HG02840 (cell line): ENCODE measurements around the gene FDXR.

Experiments used
- ATAC-seq: cut with Tn5 transposase; IDR thresholded peaks from one replicate; pipeline ENCODE4 v1.9.1; 2021; ENCODE audit warnings: mild to moderate bottlenecking, moderate library complexity, moderate number of reproducible peaks; ENCODE audit not compliant: unreplicated experiment, low FRiP score

FDXR gene

DNA sequence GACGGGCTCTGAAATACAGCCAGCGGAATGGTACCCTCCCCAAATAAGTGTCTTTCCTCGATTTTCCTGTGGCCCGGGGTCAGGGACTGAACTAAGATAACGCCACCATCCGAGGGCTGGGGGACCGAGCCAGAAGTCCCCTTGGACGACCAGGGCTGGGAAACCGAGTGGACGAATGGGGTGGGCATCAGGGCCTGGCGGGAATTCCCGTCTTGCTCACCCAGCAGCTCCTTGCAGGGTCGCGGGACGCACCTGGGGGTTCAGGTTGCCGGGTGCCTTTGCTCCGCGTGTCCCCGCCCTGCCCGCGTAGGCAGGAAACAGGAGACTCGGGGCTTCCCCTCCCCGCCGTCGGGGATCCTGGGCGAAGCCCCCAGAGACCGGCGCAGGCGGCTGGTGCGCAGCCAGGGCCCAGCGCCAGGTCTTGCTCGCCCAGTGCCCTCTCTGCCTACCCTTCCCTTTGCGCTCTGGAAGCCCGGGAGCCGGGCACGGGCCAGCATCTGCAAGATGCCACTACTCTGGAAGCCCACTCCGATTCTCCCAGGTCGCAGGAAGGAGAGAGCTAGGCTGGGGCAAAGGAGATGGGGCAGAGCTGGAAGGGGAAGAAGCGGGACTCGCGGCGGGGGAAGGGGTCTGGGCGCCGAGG lies 12.4 kb downstream of the FDXR start:
- ATAC-seq: no peak

DNA sequence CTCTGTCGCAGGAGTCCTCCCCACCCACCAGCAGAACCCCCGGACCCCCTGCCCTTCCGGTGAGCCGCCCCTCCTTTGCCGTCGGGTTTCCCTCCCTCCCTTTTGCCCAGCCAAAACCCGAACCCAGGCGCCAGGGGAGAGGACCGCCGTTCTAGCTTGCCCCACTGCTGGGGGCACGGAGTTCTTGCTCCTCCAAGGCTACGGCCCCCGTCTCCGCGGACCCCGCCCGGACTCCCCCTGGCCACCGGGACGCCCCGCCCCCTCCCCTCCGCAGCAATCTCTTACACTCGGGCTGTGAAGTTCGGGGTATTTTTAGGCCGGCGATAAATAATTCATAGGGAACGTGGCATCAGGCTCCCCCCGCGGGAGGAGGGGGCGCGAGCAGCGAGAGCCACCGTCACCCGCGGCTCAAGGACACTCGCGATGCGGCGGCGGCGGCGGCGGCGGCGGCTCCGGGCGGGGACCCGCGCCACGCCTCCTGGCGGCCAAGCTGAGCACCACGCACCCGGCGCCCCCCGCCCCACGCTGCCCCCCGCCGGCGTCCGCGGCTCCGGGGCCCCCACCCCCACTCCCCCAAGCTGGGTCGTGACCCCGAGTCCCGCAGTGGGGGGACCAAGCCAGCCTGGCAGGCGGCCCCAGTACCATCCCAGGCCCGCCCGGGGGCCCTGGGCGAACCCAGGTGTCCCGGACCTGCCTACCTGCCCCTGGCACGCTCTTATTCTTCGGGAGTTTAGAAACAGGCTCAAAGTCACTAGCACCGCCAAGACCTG lies 13.2 kb downstream of the FDXR start, which contains the start of gene GRIN2C:
TSS of gene GRIN2C (minus strand) at position 427 of the 770 bp plus-strand sequence. CDS start 4,793 bp downstream, outside the sequence.
- no peak for ATAC-seq

DNA sequence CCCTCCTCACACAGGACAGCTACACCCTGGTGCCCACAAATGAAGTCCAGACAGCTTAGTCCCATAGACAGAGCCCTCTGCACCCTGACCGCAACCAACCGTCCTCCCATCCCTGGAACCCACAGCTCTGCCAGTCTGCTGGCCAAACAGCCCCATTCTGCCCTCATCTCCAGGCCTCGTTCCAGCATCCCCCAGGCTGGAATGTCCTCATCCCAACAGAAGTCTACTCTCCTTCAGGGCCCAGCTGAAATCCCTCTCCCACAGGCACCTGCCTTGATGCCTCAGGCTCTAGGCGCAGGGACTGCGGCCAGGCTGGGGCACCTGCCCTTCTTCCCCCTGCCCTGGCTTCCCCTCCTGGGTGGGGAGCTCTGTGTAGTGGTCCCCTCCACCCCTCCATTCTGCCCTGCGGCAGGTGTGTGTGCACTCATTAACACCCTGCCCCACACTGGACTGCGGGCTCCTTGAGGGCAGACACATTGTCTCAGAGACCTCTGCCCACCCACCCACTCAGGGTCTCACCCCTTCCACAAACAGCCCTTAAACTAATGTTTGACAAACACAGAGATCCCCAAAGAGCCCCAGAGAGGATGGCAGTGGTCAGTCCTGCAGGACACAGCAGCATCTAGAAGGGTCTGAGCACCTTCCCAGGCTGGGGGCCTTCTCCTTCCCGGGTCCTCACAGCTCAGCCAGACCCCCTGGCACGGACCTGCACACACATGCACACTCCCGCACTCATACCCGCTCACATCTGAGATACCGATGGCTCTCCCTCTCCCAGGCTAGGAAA lies 13.9 kb downstream of the FDXR start:
- ATAC-seq: no peak

DNA sequence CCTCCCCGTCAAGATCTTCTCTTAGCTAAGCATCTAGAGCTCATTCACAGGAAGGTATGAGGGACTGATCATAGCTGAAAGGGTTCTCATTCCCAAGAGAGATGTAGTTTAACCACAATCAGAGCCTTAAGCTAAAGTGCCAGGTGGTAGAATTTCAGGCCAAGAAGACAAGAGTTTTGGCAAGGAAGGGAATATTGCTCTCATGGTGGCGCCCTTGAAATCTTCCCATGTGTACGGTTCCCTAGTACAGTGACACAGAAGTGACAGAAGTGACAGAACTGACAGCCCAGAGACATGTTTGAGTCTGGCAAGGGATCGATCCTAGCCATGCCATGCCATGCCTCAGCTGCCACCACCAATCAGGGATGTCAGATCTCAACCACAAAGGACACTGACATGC lies 15.6 kb downstream of the FDXR start:
- no peak for ATAC-seq

DNA sequence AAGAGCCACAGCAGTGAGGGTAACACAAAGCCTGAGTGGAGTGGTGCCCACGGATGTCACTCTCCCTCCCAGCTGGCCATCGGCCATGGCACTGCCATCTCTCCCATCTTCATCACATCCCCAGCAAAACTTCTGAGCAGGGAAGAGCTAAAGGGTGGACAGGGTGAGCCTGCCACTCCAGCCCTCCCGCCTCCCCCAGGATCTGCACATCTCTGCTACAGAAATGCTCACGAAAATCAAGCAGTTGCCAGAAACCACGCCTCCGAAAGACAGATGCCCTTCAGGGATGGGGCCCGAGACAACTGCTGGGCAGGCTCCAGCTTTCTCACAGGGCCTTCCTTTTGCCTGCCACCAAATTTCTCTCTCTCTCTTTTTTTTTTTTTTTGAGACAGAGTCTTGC lies 16.7 kb downstream of the FDXR start:
- ATAC-seq: no peak

DNA sequence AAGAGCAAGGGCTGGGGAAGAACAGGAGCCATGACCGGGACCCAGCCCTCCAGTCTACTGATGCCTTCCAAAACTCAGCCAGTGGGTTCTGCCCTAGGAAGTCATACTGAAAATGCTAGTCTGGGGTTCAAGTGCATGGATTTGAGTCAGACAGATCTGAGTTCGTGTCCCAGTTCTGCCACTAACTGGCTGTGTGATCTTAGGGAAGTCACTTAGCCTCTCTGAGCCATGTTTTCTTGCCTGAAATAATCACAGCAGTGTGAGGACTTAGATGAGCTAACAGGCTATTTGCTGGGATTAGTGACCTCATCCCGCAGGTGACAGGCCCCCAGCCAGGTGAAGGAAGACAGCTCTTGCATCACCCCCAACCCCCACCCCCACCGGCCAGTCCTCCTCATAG lies 17.5 kb downstream of the FDXR start:
- ATAC-seq: no peak

DNA sequence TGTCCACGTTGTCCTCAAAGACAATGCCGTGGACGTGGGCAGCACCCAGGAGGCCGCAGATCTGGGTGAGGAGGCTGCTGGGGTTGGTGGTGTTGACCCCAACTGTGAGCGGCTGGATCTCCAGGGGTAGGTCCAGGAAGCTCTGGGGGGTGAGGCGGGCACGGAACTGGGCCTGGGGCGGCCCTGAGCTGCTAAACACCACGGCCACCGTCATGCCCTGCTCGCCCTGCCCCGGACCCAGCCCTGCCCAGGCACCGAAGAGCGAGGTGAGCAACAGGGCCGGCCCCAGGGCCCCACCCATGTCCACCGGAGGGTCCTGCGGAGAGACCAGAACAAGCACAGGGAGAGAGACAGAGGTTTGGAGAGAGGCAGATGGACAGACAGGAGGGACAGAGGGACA lies 18.0 kb downstream of the FDXR start:
- ATAC-seq: no peak

DNA sequence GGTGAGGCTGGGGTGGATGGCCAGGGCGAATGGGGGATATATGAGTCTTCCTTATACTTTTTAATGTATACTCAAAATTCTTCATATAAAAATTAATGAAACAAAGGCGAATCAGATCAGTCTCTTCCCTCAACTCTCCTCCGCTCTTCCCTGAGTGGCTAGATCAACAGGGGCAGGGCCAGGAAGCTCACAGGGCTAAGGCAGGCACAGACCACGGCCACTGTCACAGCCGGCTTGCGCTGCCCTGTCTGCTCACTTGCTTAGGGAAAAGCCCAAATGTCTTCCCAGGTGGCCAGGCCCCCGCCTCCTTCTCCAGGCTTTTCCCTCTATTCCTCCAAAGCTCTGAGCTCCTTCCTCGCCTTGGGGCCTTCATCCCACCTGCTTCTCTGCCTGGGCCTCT lies 19.1 kb downstream of the FDXR start:
- ATAC-seq: no peak

DNA sequence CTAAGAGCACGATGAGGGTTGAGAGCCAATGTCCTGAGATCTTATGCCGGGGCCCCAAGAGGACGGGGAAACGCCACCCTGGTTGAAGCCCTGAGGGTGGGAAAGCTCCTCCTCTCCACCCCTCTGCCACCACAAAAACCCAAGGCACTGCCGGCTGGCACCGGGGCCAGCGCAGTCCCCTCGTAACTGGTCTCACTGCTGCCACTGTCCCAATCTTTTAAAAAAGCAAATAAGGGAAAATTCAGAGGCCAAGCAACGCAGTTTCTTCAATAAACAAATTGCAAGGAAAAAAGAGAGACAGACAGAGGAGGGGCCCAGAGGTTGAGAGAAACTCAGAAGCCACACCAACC lies 19.8 kb downstream of the FDXR start:
- ATAC-seq: no peak

DNA sequence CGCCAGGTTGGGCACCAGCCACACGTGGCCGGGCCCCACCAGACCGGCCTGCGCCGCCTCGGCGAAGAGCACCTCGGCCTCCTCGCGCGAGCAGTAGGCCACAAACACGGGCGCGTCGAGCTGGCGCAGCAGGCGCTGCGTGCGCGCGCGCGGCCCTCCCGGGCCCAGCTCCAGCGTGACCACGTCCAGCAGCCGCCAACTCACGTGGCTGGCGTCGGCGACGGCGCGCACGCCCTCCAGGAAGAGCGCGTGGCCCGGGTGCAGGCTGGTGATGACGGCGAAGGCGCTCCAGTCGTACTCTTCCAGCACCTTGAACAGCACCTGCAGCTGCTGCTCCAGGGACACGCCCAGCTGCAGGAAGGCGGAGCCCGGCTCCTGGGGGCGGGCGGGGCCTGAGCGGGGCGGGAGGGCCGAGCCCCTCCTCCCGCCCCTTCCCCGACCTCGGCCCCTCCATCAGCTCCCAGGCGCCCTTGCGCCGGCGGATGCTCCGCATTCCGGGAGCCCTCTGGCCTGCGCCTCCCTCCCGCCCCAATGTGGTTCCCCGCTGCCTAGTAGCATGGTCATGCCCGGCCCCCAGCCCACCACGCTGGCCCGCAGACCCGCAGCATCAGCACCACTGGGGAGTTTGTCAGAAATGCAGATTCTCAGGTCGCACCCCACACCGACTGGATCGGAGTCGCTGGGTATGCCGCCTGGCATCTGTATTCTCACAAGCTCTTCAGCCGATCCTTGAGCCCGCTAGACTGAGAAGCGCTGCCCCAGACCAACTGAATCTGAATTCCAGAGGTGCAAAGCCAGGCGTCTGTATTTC lies 20.4 kb downstream of the FDXR start:
- ATAC-seq: no peak

DNA sequence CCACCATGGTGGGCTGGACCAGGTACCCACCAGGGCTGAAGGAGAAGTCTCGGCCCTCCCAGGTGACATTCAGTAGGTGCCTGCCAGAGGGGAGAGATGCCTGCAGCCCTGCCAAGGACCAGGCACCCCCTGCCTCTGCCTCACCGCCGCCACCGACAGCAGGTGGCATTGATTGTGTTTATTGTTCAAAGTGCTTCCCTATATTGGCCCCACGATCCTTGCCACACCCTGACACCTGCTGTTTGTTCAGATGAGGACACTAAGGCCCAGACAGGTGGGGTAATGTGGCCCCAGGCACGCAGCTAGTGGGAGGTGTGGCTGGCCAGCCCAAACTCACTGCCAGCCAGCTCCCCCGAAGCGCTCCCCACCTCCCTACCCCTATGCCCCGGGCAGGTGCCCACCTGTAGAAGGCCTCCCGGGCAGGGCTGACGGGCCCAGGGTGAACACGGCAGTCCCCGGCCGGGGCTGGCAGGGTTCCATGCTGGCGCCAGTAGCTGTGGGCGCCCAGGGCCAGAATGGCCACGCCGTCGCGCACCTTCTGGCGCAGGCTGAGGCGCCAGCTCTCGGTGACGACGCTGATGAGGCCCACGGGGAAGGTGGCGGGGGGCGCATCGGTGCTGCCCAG lies 21.1 kb downstream of the FDXR start:
- ATAC-seq: no peak

DNA sequence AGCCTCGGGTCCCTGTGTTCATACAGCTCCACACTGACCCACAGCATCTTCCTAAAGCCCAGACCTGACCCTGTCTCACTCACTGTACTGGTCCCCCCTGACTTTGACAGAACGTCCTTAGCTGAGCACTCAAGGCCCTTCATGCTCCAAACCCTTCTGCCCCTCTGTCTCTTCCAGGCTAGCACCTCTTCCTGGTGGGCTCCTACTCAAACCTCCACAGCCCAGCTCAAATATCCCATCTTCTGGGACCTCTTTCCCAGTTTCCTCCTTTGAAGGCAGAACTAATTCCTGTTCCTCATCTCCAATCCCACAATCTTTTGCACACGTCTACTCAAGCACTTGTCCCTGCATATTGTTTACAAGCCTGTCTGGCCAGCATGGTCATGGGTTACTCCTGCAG lies 21.9 kb downstream of the FDXR start:
- no peak for ATAC-seq

DNA sequence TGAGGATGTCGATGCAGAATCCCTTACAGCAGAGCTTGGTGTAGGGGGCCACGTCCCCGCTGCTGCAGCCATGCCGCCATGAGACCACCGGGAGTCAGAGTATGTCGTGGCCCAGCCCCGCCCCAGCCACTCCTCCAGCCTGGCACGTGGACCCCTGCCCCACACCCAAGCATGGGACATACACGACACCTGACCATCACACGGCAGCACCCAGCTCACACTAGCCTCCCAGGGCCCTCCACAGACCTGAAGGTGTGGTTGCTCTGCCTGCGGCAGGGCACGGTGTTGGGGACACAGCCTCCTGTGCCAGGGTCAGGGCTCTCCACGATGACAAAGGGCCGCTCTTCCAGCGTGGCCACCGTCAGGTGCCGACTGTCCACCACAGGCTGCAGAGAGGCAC lies 22.5 kb downstream of the FDXR start:
- no peak for ATAC-seq

DNA sequence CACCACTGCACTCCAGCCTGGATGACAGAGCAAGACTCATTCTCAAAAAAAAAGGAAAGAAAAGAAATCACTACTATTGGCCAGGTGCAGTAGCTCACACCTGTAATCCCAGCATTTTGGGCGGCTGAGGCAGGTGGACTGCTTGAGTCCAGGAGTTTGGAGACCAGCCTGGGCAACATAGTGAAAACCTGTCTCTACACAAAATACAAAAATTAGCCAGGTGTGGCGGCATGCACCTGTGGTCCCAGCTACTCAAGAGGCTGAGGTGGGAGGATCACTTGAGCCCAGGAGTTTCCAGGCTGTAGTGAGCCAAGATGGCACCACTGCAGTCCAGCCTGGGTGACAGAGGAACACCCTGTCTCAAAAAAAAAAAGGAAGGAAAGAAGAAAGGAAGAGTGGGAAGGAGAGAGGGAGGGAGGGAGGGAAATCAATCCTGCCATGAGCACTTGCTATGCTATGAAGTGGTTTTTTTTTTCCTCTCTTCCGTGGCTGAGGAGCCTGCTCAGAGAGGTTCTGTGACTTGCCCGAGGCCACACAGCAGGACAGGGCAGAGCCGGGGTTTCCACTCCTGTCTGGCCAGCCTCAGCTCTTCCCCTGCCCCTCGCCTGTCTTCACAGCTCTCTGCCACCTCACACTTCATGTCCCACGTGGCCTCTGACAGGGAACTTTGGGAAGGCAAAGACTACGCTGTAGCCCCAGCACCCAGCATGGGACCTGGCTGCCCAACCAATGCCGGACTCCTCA lies 24.0 kb downstream of the FDXR start:
- no peak for ATAC-seq

DNA sequence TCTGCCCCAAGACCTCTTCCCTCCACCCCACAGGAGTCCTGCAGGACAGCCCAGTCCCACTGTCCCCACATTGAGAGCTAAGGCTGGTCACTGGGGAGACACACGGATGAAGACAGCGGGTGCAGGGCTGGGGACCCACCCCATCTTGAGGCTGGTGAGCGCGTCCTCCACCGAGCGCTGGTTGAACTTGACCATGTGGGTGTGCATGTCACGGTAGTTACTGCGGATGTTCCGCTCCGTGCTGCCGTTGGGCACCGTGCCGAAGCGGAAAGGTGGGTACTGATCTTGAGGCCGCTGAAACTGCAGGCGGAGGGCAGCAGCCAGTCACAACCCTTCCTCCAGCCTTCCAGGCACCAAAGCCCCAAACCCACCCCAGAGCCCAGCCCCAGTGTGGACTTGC lies 26.2 kb downstream of the FDXR start:
- no peak for ATAC-seq

DNA sequence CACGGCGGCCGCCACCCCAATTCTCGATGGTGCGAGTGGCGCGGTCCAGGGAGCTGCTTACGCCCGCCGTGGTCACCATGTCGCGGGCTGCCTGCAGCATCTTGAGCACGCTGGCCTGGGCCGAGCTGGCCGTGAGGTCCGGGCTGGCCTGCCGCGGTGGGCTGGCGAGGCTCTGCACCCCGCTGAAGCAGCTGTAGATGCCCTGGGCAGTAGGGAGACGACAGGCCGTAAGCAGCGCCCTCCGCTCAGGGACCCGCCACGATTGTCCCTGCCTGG lies 29.5 kb downstream of the FDXR start:
- ATAC-seq: no peak

DNA sequence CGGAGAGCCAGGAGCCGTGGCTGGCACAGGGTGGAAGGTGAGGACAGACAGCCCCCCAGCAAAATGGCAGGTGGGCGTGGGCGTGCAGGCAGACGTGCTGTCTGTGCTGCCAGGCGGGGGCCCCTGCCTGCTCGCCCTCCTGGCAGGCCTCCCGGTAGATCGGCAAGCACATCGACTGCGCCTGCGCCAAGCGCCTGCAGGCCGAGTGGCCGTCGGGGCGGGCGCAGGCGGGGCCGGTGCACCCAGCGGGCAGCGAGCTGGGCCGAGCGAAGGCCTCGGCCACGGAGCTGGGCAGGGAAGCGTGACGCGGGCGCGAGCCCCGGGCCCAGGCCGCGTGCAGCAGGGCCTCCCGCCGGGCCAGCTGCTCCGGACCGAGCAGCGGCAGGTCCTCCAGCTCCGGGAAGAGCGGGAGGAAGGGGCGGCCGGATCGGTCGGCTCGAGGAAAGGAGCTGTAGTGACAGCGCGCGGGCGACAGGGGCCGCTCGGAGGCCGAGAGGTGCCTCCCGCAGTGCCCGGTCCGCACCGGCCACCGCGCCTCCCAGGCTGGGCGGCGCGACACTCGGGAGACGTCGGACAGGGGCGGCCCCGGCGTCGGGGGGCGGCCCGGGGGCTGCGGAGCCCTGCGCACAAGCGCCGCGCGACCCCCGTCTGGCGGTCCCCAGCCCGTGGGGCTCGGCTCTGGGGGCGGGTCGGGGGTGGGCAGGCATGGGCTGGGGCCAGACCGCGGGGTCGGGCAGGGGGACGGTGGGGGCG lies 30.0 kb downstream of the FDXR start:
- no peak for ATAC-seq

DNA sequence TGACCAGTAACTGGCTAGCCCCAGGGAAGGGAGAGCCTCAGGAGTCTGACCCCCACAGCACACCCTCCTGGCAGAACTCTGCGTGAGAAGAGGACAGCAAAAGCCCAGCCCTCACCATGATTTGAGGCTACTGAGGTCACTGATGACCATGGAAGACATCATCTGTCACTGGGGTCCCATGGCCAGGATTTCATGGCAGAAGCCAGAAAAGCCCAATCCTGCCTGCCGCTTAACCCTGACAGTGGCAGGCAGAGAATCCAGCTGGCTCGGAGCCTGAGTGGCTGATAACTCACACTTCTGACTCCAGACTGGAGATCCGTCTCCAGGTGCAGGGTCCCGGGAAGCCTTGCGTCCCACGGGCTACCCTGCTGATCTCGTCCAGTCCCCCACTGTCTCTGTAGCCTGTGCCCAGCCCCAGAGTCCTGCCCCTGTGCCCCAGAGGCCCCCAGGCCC lies 30.6 kb downstream of the FDXR start:
- ATAC-seq: no peak
